ENCODE results near the gene MAPK11. TPM values are rescaled to one million over a fixed set of nuclear protein-coding genes. Genes with fewer than 3 reads are reported as not detected.

Gene MAPK11
- total RNA-seq, 1 donor from 2014 or later = not detected

GRCh38 chr22:50314081-50314454 lies 43.9 kb upstream of the MAPK11 start:
- H3K4me1 ChIP-seq = peaks cover 9% of the 10 kb centered on the region
- Mint-ChIP-seq H3K27ac (no peak overlapping the region), H3K4me3 (peak overlapping the region; percentile 16), H3K27me3 (ENCODE audit: insufficient read depth, low read depth) (peaks cover 4% of the 10 kb centered on the region), H3K4me1 (peaks cover 5% of the 10 kb centered on the region), H3K9me3 (no peaks in the 10 kb centered on the region), H3K36me3 (peaks cover 2% of the 10 kb centered on the region)
- H3K27ac ChIP-seq = no peak overlapping the region
- no peaks in the 10 kb centered on the region for H3K27me3 ChIP-seq
- no peaks in the 10 kb centered on the region for H4K20me1 ChIP-seq (ENCODE audit: low read depth)
- H3F3A ChIP-seq (ENCODE audit: low read depth) = peaks cover 9% of the 10 kb centered on the region
- H3K9ac ChIP-seq = no peak overlapping the region
- DNase-seq (ENCODE audit: low spot score) = no peak
- TF ChIP-seq CTCF (IDR thresholded peaks at IDR 0.05) (no peak), EZH2phosphoT487 (IDR thresholded peaks at IDR 0.05) (no peak), EZH2 (IDR thresholded peaks at IDR 0.05) (no peak)
- H3K4me2 ChIP-seq = no peak overlapping the region
- no peaks in the 10 kb centered on the region for H3K9me3 ChIP-seq (ENCODE audit: low read depth)
- no peak overlapping the region for H2AFZ ChIP-seq (replicated peaks)
- H3K4me3 ChIP-seq = no peak overlapping the region
- H3K79me2 ChIP-seq (ENCODE audit: low read depth) = no peaks in the 10 kb centered on the region
- no peaks in the 10 kb centered on the region for H3K36me3 ChIP-seq

GRCh38 chr22:50313600-50313999 lies 43.4 kb upstream of the MAPK11 start:
- Histone ChIP-seq H2AFZ (replicated peaks) (no peak overlapping the region), H3K36me3 (no peaks in the 10 kb centered on the region), H3K4me3 (no peak overlapping the region), H3K4me2 (no peak overlapping the region), H4K20me1 (ENCODE audit: low read depth) (no peaks in the 10 kb centered on the region), H3K9ac (no peak overlapping the region), H3K79me2 (ENCODE audit: low read depth) (no peaks in the 10 kb centered on the region), H3K27ac (no peak overlapping the region), H3K4me1 (peaks cover 13% of the 10 kb centered on the region), H3K9me3 (ENCODE audit: low read depth) (no peaks in the 10 kb centered on the region), H3K27me3 (no peaks in the 10 kb centered on the region), H3F3A (ENCODE audit: low read depth) (peaks cover 12% of the 10 kb centered on the region)
- Mint-ChIP-seq H3K4me3 (no peak overlapping the region), H3K36me3 (peaks cover 2% of the 10 kb centered on the region), H3K9me3 (no peaks in the 10 kb centered on the region), H3K4me1 (peaks cover 8% of the 10 kb centered on the region), H3K27ac (no peak overlapping the region), H3K27me3 (ENCODE audit: insufficient read depth, low read depth) (peaks cover 3% of the 10 kb centered on the region)
- DNase-seq (ENCODE audit: low spot score) = no peak
- TF ChIP-seq EZH2 (IDR thresholded peaks at IDR 0.05) (no peak), EZH2phosphoT487 (IDR thresholded peaks at IDR 0.05) (no peak), CTCF (IDR thresholded peaks at IDR 0.05) (no peak)

GRCh38 chr22:50313021-50313420 lies 42.8 kb upstream of the MAPK11 start:
- no peak for DNase-seq (ENCODE audit: low spot score)
- H3K9me3 Mint-ChIP-seq = no peaks in the 10 kb centered on the region
- no peak overlapping the region for H3K4me2 ChIP-seq
- TF ChIP-seq EZH2 (IDR thresholded peaks at IDR 0.05) (no peak), EZH2phosphoT487 (IDR thresholded peaks at IDR 0.05) (no peak), CTCF (IDR thresholded peaks at IDR 0.05) (no peak)
- H3K9ac ChIP-seq = no peak overlapping the region
- H3K4me3 Mint-ChIP-seq = no peak overlapping the region
- peaks cover 18% of the 10 kb centered on the region for H3F3A ChIP-seq (ENCODE audit: low read depth)
- H3K36me3 Mint-ChIP-seq = peaks cover 2% of the 10 kb centered on the region
- peaks cover 17% of the 10 kb centered on the region for H3K4me1 ChIP-seq
- H3K27me3 Mint-ChIP-seq (ENCODE audit: insufficient read depth, low read depth) = peaks cover 3% of the 10 kb centered on the region
- H3K27ac ChIP-seq = no peak overlapping the region
- no peak overlapping the region for H3K4me3 ChIP-seq
- H3K27ac Mint-ChIP-seq = no peak overlapping the region
- H3K9me3 ChIP-seq (ENCODE audit: low read depth) = no peaks in the 10 kb centered on the region
- H2AFZ ChIP-seq (replicated peaks) = no peak overlapping the region
- H3K4me1 Mint-ChIP-seq = peaks cover 8% of the 10 kb centered on the region
- H3K36me3 ChIP-seq = no peaks in the 10 kb centered on the region
- no peaks in the 10 kb centered on the region for H4K20me1 ChIP-seq (ENCODE audit: low read depth)
- no peaks in the 10 kb centered on the region for H3K27me3 ChIP-seq
- no peaks in the 10 kb centered on the region for H3K79me2 ChIP-seq (ENCODE audit: low read depth)
